Tibial artery (tissue), 4 donors: ENCODE data around the gene PSMB2.
A peak's percentile ranks its signal among the peaks of the same experiment; 100 is the strongest.

Experiments used
- DNase-seq, 2 donors: peaks; one replicate each; pipeline ENCODE4 v3.0.0-alpha.2; 2019
- H3K27ac ChIP-seq, 2 donors: fragments of 200-600 bp; sonication (generic) in 1 of 2; 1 replicate in 1 of 2; 2 replicates in 1 of 2; pipeline ENCODE4 v1.5.1; 2018 to 2019; ENCODE audit warnings: mild to moderate bottlenecking in 1 of 2
- H3K27me3 ChIP-seq, 2 donors: fragments of 200-600 bp; sonication (generic) in 1 of 2; one replicate each; pipeline versions ENCODE4 v1.5.1 to v1.6.0; 2016 to 2019
- H3K36me3 ChIP-seq, 3 donors: fragments of 200-600 bp; sonication (generic) in 2 of 3; one replicate each; pipeline ENCODE4 v1.5.1; 2016 to 2019; ENCODE audit warnings: mild to moderate bottlenecking in 2 of 3
- H3K4me1 ChIP-seq, 4 donors: fragments of 200-600 bp; sonication (generic) in 2 of 4; 1 replicate in 3 of 4; 2 replicates in 1 of 4; pipeline ENCODE4 v1.5.1; 2016 to 2019
- H3K4me3 ChIP-seq, 2 donors: fragments of 200-600 bp; sonication (generic) in 1 of 2; 1 replicate in 1 of 2; 2 replicates in 1 of 2; pipeline ENCODE4 v1.5.1; 2018 to 2019; ENCODE audit warnings: mild to moderate bottlenecking in 2 of 2
- H3K9me3 ChIP-seq, 3 donors: fragments of 200-600 bp; sonication (generic) in 1 of 3; one replicate each; pipeline ENCODE4 v1.5.1; 2016 to 2019
- CTCF ChIP-seq, 2 experiments: fragments of 200-600 bp in 1 of 2; fragments of 450-650 bp in 1 of 2; IDR thresholded peaks; one replicate each; pipeline ENCODE4 v1.5.1; 2017 to 2019; ENCODE audit warnings: antibody characterized with exemption in 2 of 2, mild to moderate bottlenecking in 1 of 2, moderate library complexity in 1 of 2
- intact Hi-C: fragments of 100-400 bp; cut with DNase I; formaldehyde crosslinking; loops from one replicate; pipeline ENCODE4 v1.15.0; 2023; ENCODE audit warnings: low total_unique reads

PSMB2 gene

DNA sequence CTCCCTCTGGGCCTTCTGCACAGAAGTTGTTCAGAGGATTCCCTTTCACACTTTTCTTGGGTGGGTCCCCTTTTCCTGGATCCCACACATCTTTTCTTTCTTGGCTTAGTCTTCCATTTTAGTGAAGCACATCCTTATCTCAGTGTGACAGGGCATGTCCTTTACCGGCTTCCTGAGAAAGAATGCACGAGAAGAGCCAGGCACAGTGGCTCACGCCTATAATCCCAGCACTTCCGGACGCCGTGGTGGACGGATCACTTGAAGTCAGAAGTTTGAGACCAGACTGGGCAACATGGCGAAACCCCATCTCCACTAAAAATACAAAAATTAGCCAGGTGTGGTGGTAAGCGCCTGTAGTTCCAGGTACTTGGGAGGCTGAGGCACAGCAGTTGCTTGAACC, 22.1 kb upstream of the PSMB2 start:
- no peak overlapping the region for H3K4me3 ChIP-seq
- no peak overlapping the region for H3K27ac ChIP-seq
- no peaks in the 10 kb centered on the region for H3K36me3 ChIP-seq
- H3K27me3 ChIP-seq, result peaks cover 0 to 19% of the 10 kb centered on the region in 2 donors
- no peaks in the 10 kb centered on the region for H3K9me3 ChIP-seq
- no peaks in the 10 kb centered on the region for H3K4me1 ChIP-seq
- TF ChIP-seq CTCF (IDR thresholded peaks at IDR 0.05), result no peak
- intact Hi-C loops, result no loop called here
- no peak for DNase-seq

DNA sequence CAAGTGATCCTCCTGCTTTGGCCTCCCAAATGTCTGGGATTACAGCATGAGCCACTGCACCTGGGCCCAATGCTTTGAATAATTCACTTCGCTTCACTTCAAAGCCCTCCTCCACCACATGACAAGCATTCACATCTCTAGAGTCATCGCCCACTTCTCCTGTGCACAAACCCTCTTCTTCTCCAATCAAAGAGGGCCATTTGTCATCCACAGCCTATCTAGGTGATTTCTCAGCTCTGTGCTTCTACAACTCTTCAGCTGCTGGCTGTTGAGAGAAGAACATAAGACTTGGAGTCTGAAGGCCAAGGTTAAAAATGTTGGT, 20.1 kb upstream of the PSMB2 start:
- TF ChIP-seq CTCF (IDR thresholded peaks at IDR 0.05), result no peak
- H3K9me3 ChIP-seq, result no peaks in the 10 kb centered on the region
- peak in 1 of 2 donors; percentile 6 for DNase-seq
- H3K36me3 ChIP-seq, result no peaks in the 10 kb centered on the region
- intact Hi-C loops, result no loop called here
- H3K4me1 ChIP-seq, result no peaks in the 10 kb centered on the region
- H3K27me3 ChIP-seq, result peaks cover 0 to 8% of the 10 kb centered on the region in 2 donors
- no peak overlapping the region for H3K4me3 ChIP-seq
- H3K27ac ChIP-seq, result no peak overlapping the region

DNA sequence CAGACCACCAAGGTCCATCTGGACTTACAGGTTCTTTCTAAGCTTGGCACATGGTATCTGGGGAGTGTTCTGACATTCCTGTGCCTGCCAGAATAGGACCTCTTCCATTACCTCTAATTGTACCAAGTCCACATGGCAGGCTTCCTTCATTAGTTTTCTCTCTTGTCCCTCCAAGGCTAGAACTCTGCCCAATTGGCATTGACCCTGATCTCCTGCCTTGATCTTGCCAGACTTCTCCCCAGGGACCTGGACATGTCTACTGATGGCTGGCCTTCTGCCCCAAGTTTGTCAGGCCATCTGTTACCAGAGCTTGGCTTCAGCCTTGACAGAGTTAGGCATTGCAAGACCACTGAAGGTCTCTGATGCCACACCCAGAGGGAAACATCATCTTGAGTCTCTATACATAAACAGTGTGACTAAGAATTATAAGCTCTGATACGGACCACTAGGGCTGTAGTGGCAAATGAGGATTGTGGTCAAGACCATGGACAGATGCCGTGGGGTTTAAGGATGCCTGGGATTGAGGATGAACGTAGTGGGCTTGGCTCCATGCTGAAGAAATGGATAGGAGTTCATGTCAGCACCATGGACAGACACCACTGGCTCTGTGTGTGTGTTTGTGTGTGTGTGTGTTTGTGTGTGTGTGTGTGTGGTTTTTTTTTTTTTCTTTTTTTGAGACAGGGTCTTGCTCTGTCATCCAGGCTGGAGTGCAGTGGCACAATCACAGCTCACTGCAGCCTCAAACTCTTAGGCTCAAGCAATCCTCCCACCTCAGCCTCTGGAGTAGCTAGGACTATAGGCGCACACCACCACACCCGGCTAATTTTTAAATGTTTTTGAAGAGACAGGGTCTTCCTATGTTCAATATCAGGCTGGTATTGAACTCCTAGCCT, 19.5 kb upstream of the PSMB2 start:
- DNase-seq, result peak in 1 of 2 donors; percentile 13
- Histone ChIP-seq H3K27me3 (peaks cover 0 to 2% of the 10 kb centered on the region in 2 donors), H3K27ac (no peak overlapping the region), H3K4me1 (no peaks in the 10 kb centered on the region), H3K9me3 (no peaks in the 10 kb centered on the region), H3K36me3 (no peaks in the 10 kb centered on the region), H3K4me3 (no peak overlapping the region)
- TF ChIP-seq CTCF (IDR thresholded peaks at IDR 0.05), result no peak
- intact Hi-C loops, result no loop called here

- intact Hi-C loops, result no loop called here
- H3K4me1 ChIP-seq, result no peaks in the 10 kb centered on the region
- no peak overlapping the region for H3K4me3 ChIP-seq
- no peak for DNase-seq
- no peak overlapping the region for H3K27ac ChIP-seq
- no peaks in the 10 kb centered on the region for H3K9me3 ChIP-seq
- H3K27me3 ChIP-seq, result no peaks in the 10 kb centered on the region
- no peaks in the 10 kb centered on the region for H3K36me3 ChIP-seq
- no peak for TF ChIP-seq CTCF (IDR thresholded peaks at IDR 0.05)
These were observed 18.3 kb upstream of the PSMB2 start for GRCh38 chr1:35659589-35659988.

DNA sequence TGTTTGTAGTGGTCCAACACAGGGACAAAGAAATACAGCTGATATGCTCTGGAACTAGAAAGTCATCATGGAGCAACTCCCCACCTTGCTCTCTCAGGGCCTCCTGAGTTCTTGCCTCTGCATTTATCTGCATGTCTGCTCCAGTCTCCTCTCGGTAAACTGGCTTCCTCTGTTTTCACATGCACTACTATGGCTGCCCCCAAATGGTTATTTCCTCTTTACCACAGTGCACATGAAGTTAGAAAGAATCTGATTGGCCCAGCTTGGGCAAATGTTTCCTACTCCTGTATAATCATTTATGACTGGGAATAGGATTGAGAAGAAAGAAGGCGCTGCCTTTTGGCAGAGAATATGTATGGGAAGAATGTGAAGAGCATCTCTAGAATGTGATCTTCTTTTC, 16.5 kb upstream of the PSMB2 start:
- H3K9me3 ChIP-seq, result no peaks in the 10 kb centered on the region

More for the DNA sequence above, 16.5 kb upstream of the PSMB2 start:
- no peak for TF ChIP-seq CTCF (IDR thresholded peaks at IDR 0.05)
- H3K4me1 ChIP-seq, result no peaks in the 10 kb centered on the region
- intact Hi-C loops, result no loop called here
- DNase-seq, result peak in 1 of 2 donors; percentile 1
- H3K27me3 ChIP-seq, result peaks cover 0 to 2% of the 10 kb centered on the region in 2 donors
- H3K27ac ChIP-seq, result no peak overlapping the region
- no peak overlapping the region for H3K4me3 ChIP-seq
- H3K36me3 ChIP-seq, result no peaks in the 10 kb centered on the region
